HG02763 (cell line): ENCODE results near the gene MLLT1.

Experiments
- ATAC-seq: cut with Tn5 transposase; IDR thresholded peaks from one replicate; pipeline ENCODE4 v1.9.1; 2021; ENCODE audit warnings: mild to moderate bottlenecking, moderate library complexity; ENCODE audit not compliant: unreplicated experiment

The MLLT1 gene

DNA sequence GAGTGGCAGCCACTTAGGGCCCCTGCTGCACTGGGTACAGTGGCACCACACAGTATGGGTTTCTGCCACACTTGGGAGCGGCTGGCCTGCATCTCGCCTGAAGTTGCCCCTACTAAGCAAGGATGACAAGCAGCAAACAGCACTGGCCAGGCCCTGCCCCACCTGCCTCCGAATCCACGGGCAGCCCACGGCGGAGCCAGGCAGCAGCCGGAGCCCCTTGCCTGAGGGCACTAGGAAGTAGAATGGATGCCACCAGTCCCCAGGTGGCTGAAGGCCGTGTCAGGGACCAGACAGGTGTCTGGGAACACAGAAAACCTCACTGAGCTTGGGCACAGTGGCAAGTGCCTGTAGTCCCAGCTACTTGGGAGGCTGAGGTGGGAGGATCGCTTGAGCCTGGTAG lies 19.4 kb downstream of the MLLT1 start:
- no peak for ATAC-seq

DNA sequence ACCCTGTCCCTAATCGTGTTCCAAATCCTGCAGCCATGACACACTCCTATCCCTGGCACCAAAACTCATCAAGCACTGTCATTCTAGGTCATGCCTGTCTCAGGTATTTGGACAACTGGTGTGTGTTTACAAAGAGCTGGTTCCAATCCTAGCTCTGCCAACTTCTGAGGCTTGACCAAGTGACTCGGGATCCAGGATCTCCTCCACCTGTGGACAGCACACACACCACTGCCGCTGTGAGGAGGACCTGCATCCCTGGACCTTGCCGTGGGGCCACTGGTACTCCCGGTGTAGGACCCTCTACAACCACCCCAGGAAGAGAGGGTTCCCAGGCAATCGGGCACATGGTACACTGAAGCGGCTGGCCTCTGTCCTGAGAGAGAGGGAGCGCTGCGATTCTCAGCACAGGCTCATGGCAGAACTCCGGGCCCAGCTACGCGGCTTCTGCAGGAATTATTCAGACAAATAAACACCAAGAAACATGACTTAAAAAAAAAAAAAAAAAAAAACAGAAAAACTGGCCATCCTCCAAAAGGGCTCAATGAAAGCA lies 20.4 kb downstream of the MLLT1 start:
- no peak for ATAC-seq

DNA sequence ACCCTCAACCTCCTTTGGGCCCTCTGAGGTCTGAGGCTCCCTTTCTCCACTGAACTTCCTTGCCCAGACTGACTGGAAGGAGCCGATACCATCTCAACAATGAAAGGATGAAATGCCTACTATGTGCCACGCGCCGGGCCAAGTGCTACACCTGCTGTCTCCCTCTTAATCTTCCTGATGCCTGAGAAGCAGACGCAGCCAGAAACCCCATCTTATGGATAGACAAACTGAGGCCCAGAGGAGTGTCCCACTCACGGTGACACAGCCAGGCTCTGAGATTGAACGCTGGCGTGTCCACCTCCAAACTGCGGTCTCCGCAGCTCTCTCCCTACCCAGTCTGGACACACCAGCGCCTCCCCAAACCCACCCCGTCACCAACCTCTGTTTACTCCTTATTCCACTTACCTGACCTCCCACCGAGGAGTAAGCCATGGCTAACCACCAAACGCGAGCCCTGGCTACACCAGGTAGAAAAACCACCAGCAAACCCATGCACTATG lies 20.9 kb downstream of the MLLT1 start:
- no peak for ATAC-seq

- no peak for ATAC-seq
These were observed 25.6 kb downstream of the MLLT1 start for GRCh38 chr19:6253954-6254733.

DNA sequence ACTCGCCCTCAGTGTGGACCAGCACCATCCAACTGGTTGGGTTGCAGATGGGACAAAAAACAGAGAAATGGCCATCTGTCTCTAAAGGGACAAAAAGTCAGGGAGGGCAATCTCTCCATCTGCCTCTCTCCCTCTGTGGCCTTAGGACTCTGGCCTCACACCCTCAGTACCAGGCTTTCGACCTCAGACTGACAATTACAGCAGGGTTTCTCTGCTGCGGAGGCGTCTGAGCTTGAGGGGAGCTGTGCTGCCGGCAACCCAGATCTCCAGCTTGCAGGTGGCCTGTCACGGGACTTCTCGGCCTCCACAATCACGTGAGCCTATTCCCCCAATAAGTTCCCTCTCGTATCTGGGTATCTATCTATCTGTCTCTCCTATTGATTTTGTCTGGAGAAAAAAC lies 27.7 kb downstream of the MLLT1 start:
- ATAC-seq = no peak

DNA sequence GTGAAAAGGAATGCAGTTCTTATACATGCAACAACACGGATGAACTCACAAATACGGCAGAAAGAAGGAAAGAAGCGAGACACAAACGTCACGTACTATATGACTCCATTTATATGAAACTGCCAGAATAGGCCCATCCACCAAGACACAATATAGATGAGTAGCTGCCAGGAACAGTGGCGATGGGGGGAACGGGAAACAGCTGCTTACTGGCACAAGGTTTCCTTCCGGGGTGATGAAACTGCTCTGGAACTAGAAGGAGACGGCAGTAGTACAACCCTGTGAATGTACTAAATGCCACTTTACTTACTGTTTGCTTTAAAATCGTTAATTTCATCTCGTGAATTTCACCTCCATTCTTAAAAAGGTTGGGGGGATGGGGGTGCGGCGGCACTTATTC lies 28.9 kb downstream of the MLLT1 start:
- ATAC-seq = no peak

- ATAC-seq = no peak
These were observed 29.7 kb downstream of the MLLT1 start for GRCh38 chr19:6250024-6250615.

DNA sequence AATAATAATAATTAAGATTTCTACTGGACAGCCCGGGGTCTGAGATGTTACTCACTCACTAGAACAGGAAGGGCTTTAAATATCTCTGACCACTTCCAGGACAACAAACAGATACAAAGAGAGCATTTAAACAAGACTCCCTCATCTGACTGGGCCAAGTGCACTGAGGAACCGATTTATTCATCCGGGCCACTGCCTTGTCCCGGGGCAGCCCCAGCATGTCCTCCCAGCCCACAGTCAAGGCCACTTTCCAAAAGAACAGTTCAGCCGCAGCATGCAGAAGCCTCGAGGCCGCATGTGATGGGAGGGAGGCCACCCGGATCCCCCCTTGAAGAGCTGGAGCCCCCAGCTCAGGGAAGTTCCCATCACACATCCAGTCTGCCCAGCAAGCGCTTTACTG lies 30.5 kb downstream of the MLLT1 start:
- no peak for ATAC-seq

DNA sequence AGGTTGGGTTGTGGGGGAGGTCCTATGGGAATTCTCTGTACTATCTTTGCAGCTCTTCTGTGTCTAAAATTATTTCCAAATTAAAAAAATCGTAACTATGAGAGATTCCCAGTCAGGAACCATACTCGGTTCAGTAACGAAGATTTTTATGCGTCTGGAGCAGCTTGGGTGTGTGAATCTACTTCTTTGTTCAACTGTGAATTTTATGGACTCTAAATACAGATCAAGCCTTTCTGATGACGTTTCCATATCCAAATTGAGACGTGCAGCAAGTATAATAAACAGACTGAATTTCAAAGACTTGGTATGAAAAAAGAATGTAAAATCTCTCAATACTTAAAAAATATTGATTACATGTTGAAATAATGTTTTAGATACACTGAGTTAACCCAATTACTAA lies 30.9 kb downstream of the MLLT1 start:
- ATAC-seq = no peak

GRCh38 chr19:6248341-6248740 lies 31.4 kb downstream of the MLLT1 start:
- no peak for ATAC-seq

DNA sequence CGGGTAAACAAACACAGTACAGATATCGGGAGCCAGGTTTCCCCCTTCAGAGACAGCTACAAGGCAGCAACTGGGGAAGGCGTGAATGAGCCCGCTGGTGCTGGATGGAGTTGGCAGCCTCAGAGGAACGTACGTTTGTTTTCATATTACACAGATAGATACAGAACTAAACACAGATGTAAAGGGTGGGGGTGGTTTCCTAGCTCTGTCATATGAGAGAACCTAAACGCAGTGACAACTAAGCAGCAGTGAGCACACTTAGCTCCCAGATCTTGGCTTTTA lies 32.8 kb downstream of the MLLT1 start:
- ATAC-seq = no peak

DNA sequence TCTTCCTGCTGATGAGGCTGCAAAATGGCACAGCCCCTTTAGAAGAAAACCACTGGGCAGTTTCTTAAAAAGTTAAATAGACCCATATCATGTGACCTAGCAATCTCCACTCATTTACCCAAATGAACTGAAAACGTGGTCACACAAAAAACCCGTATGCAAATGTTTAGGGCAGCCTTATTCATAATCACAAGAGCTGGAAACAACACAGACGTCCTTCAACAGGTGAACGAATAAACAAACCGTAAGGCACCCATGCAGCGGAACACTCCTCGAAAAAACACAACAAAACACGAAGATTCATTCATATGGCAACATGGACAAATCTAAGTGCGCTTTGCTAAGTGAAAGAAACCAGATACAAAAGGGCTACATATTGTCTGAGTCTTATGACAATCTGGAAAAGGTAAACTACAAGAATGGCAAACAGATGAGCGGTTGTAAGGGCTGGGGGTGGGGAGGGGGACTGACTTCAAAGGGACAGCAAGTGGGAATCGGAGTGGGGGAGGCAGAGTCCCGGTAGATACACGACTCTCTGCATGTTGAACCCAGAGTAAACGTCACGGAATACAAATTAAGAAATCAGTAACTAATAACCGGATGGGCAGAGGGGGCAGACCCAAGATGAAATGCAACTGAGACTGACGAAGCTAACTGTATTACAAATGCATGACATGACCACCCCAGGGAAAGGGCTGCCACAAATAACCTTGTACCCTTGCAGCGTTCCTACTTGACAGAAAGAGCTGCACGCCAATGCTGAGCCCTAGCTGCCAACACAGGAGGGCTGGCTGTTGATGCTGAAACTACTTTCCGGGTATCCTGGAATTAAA lies 33.4 kb downstream of the MLLT1 start:
- ATAC-seq = no peak

- no peak for ATAC-seq
These were observed 37.1 kb downstream of the MLLT1 start for GRCh38 chr19:6242677-6243076.

DNA sequence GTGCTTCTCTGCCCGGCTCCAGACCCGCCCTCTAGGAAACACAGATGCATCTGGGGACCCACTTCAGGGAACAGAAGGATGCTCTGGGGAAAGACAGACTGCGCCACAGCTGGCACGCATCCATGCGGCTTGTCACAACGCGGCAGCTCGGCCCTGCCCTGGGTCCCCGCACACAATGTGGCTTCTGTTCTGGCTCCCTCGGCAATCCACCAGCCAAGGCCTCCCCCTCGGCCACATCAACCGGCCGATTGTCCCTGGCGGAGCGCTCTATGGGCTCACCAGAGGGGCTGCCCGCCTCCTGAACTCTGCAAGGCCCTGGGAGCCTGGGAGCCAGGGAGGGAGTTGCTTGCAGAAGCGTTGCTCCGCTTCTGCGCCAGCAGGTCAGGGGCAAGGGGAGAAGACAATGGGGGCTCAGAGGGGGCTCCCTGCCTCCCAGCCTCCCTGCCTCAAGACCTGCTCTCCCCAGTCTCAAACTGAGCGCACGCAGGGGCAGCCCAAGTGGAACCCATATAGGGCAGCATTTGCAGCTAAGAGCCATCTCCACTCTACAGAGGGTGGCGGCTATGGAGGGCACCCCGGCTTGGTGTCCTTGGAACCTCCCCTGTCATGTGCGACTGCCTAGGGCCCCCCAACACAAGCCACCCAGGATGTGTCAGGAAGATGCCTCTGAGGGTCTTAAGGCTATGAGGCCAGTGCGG lies 37.9 kb downstream of the MLLT1 start:
- no peak for ATAC-seq

DNA sequence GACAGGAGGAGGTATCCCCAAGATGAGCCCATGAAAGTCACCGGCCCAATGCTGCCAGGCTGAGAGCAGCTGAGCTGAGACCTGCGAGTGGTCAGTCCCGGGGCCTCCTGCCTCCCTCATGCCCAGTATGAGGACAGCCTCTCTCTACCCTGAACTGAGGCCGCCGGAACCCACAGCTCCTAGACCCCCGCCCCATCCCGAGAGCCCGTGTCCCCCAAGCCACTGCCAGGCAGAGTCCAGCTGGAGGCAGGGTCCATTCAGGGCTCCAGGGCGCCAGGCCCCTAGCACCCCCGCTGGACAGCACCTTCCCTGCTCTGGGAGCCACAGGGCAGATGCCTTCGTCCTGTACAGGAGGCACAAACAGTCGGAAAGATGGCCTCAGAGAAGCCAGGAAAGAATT lies 38.7 kb downstream of the MLLT1 start:
- ATAC-seq = no peak

DNA sequence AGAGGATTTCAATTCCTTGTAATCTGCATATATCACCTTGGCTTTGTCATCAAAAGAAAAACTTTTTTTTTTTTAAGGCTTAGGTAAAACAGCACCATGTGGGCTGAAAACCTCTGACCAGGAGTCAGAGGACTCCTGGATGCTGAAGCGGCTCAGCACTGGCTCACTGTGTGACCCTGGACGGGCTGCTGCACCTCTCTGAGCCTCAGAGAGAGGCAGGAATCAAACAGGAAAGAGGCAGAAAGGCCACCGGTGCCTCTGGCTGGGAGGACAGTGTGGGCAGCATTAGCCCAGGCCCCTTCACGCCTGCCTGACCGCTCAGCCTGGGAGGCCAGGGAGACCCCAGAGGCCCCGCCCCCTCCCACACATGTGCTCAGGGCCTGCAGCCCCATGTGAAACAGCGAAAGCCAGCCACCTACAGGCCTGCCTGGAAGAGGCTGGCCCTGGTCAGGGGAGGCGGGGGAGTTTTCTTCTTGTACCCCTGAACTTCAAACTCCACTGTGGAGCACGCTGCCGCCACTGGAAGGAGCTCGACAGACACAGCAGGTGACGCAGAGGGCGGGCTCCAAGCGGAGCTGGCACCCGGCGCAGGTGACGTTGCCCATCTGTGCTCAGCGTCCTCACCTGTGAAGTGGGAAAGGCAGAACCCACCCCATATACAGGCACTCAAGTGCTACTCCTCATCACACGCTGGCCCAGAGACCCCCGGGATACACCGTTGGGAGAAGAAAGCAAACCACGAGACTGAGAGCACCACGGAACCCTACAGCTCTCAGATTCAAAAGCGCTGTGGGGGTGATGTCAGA lies 39.7 kb downstream of the MLLT1 start:
- no peak for ATAC-seq

DNA sequence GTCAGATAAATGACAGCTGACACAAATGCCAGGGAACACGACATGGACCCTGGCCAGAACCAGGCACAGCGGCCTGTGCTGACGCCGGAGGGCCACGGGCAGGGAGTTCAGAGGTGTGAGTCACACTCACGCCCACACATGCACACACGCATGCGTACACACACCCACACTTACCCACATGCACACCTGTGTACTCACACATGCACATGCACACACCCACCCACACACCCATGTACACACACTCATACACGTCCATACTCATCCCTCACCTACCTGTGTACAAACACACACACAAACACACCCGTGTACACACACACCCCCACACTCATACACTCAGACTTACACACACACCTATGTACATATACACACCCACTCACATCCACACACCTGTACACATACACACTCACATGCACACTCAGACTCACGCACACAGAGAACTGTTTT lies 40.4 kb downstream of the MLLT1 start:
- ATAC-seq = no peak

GRCh38 chr19:6238643-6239281 lies 41.0 kb downstream of the MLLT1 start:
- no peak for ATAC-seq

GRCh38 chr19:6238256-6238642 lies 41.5 kb downstream of the MLLT1 start:
- no peak for ATAC-seq
